Stimulated activated naive CD4-positive, alpha-beta T cell (primary cell): ENCODE measurements around the gene TRAF3.

Experiments
- DNase-seq, 6 experiments: peaks; one replicate each; lab custom pipeline; 2025; lab: John Stamatoyannopoulos, UW

TRAF3 gene

DNA sequence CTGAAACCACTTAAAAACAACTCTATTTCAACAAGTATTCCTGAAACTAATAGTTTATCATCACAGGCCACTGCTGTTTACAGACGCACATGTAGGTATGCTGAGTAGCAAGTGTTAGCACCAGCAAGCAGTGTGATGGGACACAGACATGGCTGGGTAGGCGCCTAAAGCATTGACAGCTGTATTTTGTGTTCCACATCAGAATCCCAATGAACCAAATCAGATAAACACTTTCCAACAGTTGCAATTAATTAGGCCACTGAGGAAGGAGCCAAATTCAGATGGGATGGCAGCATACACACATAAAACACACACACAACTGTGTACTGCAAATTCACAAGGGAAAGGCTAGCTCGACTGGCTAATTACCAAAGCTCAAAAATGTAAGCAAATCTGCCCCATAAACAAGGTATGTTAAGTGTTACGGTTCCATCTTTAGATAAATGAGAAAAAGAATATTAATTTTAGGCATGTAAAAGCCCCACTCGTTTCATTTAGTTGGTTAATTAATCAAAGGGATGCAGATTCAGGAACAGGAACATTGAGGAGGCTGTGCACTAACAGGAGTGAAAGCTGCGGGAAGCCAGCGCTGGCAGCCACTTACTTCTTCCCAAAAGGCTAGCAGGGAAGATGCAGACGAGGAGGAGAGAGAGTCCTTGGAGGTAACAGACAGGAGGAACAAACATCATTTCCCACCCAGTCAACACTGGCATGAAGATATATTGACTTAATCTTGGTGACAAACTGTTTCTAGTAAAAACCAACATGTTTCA, 178.6 kb downstream of the TRAF3 start:
- no peak for DNase-seq

DNA sequence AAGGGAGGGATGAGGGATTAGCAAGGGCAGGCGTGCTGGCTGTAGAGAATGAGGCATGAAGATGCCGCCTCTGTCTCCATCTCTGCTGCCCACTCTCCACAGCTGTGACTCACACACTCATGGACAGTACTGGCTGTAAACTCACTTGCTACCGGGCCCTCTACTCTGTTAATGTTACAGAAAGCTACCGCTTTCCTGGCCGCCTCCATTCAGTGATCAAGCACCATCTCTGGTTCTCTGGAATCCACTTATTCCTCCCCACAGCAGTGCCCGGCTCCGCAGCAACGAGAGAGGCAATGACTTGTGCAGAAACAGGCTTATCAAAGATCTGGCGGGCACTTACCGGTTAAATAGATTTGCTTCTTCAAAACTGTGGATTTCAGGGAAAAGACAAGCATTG, 180.0 kb downstream of the TRAF3 start:
- no peak for DNase-seq

GRCh38 chr14:102958461-102958860, 181.2 kb downstream of the TRAF3 start:
- DNase-seq: no peak
